ENCODE results near the gene GAB1. TPM values are rescaled to one million over a fixed set of nuclear protein-coding genes. Genes with fewer than 3 reads are reported as not detected.

The GAB1 gene
- total RNA-seq, 1 experiment from 2014 or later = 15.3 TPM

DNA sequence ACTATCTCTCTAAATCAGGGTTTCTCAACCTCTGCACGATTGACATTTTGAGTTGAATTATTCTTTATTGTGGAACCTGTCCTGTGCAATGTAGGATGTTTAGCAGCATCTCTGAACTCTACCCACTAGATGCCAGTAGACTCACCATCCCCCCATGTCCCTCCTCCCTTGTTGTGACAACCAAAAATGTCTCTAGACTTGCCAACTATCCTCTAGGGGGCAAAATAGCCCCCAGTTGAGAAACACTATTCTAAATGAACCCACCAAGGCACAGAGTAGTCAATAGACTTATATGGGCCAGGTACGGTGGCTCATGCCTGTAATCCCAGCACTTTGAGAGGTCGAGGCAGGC, 49.1 kb upstream of the GAB1 start:
- Histone ChIP-seq H4K91ac (ENCODE audit: insufficient read length, low read depth, low read length) (no peak overlapping the region), H3K27me3 (ENCODE audit: insufficient read depth, low read length) (no peaks in the 10 kb centered on the region), H3K9me3 (ENCODE audit: control insufficient read depth, low read depth, low read length) (no peaks in the 10 kb centered on the region), H4K5ac (ENCODE audit: insufficient read length, low read depth, low read length) (no peak overlapping the region), H3K4me2 (ENCODE audit: insufficient read depth, insufficient read length, low read length) (no peak overlapping the region), H3K79me2 (ENCODE audit: insufficient read depth, low read length) (no peaks in the 10 kb centered on the region), H3K56ac (ENCODE audit: insufficient read length, low read depth, low read length) (no peak overlapping the region), H4K20me1 (ENCODE audit: control insufficient read depth, insufficient read depth, insufficient read length) (no peaks in the 10 kb centered on the region), H3K14ac (ENCODE audit: insufficient read depth, low read length) (no peak overlapping the region), H3K4ac (ENCODE audit: low read depth, low read length) (no peak overlapping the region), H2BK120ac (ENCODE audit: low read depth, low read length, poor library complexity, severe bottlenecking) (no peak overlapping the region), H2BK15ac (ENCODE audit: low read depth, low read length) (no peak overlapping the region), H2AK5ac (ENCODE audit: insufficient read length, low read length) (no peak overlapping the region), H3K4me1 (ENCODE audit: insufficient read depth, low read length) (no peaks in the 10 kb centered on the region), H3K23ac (ENCODE audit: insufficient read length, low read depth, low read length) (no peak overlapping the region), H2BK12ac (ENCODE audit: insufficient read length, low read depth, low read length) (no peak overlapping the region), H2BK5ac (ENCODE audit: insufficient read length, low read length) (no peak overlapping the region), H3K79me1 (ENCODE audit: insufficient read depth, low read depth, low read length, poor library complexity, severe bottlenecking) (no peaks in the 10 kb centered on the region), H2BK20ac (ENCODE audit: low read depth, low read length, poor library complexity, severe bottlenecking) (no peak overlapping the region), H4K8ac (replicated peaks; ENCODE audit: insufficient read length, low read depth, low read length) (no peak overlapping the region), H3T11ph (ENCODE audit: low read length) (no peak overlapping the region), H3K18ac (ENCODE audit: insufficient read length, low read depth, low read length) (no peak overlapping the region), H3K27ac (ENCODE audit: insufficient read length, low read depth, low read length) (no peak overlapping the region), H2AFZ (ENCODE audit: low read length) (no peak overlapping the region), H3K23me2 (ENCODE audit: insufficient read length, low read depth, low read length, poor library complexity, severe bottlenecking) (no peaks in the 10 kb centered on the region), H3K9ac (ENCODE audit: extremely low read depth, insufficient read length, low read length) (no peak overlapping the region)
- Mint-ChIP-seq H3K4me1 (peaks cover 23% of the 10 kb centered on the region in 2 experiments), H3K27me3 (ENCODE audit: low read depth) (no peaks in the 10 kb centered on the region), H3K36me3 (ENCODE audit: insufficient read depth in 1 of 3, low read depth in 3 of 3) (no peaks in the 10 kb centered on the region), H3K27ac (no peak overlapping the region), H3K9me3 (no peaks in the 10 kb centered on the region), H3K4me3 (no peak overlapping the region)
- no peak for DNase-seq
- TF ChIP-seq, protein P1, sequence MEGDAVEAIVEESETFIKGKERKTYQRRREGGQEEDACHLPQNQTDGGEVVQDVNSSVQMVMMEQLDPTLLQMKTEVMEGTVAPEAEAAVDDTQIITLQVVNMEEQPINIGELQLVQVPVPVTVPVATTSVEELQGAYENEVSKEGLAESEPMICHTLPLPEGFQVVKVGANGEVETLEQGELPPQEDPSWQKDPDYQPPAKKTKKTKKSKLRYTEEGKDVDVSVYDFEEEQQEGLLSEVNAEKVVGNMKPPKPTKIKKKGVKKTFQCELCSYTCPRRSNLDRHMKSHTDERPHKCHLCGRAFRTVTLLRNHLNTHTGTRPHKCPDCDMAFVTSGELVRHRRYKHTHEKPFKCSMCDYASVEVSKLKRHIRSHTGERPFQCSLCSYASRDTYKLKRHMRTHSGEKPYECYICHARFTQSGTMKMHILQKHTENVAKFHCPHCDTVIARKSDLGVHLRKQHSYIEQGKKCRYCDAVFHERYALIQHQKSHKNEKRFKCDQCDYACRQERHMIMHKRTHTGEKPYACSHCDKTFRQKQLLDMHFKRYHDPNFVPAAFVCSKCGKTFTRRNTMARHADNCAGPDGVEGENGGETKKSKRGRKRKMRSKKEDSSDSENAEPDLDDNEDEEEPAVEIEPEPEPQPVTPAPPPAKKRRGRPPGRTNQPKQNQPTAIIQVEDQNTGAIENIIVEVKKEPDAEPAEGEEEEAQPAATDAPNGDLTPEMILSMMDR (conservative IDR thresholded peaks at IDR 0.05) = peak; percentile 35; the same call in 1 of the 3 replicates
- no CpG with 5 or more reads among the region's 3 CpGs for WGBS (ENCODE audit: extremely low coverage, insufficient read length, low lambda C conversion rate)
